AG09309 (cell line): ENCODE results near the gene PDE4C.
"Not testable (repeated sequence)": the region's sequence is repeated elsewhere in the genome, so short reads cannot be mapped to it uniquely, and the experiment has no call there.

Experiments used
- DNase-seq: peaks from one replicate; pipeline ENCODE4 v3.0.0-alpha.2; 2010; ENCODE audit warnings: low read depth
- H3K4me3 ChIP-seq: 2 replicates; pipeline ENCODE4 v1.5.1; 2011; ENCODE audit warnings: mild to moderate bottlenecking, low read depth, low read length, moderate library complexity; ENCODE audit not compliant: control insufficient read depth
- CTCF ChIP-seq: IDR thresholded peaks from 2 replicates; pipeline ENCODE4 v1.5.1; 2011; ENCODE audit warnings: mild to moderate bottlenecking, low read depth, low read length, inconsistent platforms; ENCODE audit not compliant: insufficient read depth, control insufficient read depth; ENCODE audit errors: missing control alignments

The PDE4C gene

GRCh38 chr19:18218600-18218999 is 7.6 kb downstream of the PDE4C start:
- no peak for DNase-seq
- TF ChIP-seq CTCF: no peak
- H3K4me3 ChIP-seq: no peak overlapping the region

GRCh38 chr19:18218159-18218558 is 8.1 kb downstream of the PDE4C start:
- no peak for TF ChIP-seq CTCF
- no peak for DNase-seq
- H3K4me3 ChIP-seq: no peak overlapping the region

- H3K4me3 ChIP-seq: no peak overlapping the region
- no peak for TF ChIP-seq CTCF
- DNase-seq: no peak
Measured at GRCh38 chr19:18216789-18217188, 9.4 kb downstream of the PDE4C start.

- no peak for TF ChIP-seq CTCF
- DNase-seq: no peak
- H3K4me3 ChIP-seq: no peak overlapping the region
Measured at GRCh38 chr19:18214779-18215433, 11.3 kb downstream of the PDE4C start.

- TF ChIP-seq CTCF: no peak
- DNase-seq: no peak
- no peak overlapping the region for H3K4me3 ChIP-seq
Measured at GRCh38 chr19:18211683-18212082, 14.6 kb downstream of the PDE4C start.

- not testable (repeated sequence) for H3K4me3 ChIP-seq, DNase-seq
Measured at GRCh38 chr19:18209912-18210311, 16.3 kb downstream of the PDE4C start.

GRCh38 chr19:18208098-18208951 is 17.9 kb downstream of the PDE4C start:
- peak; percentile 61 for TF ChIP-seq CTCF
- DNase-seq: peak; percentile 64
- peak overlapping the region; percentile 26 for H3K4me3 ChIP-seq
